ENCODE results near the gene SKAP2.

DNA sequence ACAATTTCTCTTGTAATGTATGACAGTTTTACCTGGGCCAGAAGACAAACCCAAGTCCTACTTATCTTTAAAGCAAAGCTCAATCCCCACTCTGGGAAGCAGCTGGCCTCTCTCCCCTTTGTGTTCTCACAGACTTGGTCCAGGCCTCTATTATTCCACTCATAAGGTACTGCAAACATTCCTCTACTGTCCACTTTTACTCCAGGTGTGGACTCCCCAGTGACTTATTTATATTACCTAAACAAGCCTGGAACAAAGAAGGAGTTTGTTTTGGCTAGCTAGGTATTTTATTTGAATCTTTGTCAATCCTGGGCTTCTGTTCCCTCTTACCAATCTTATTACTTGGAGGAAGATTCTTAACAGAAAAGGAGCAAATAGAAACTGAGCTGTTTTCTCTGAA, 163.5 kb downstream of the SKAP2 start:
- TF ChIP-seq, protein P1, sequence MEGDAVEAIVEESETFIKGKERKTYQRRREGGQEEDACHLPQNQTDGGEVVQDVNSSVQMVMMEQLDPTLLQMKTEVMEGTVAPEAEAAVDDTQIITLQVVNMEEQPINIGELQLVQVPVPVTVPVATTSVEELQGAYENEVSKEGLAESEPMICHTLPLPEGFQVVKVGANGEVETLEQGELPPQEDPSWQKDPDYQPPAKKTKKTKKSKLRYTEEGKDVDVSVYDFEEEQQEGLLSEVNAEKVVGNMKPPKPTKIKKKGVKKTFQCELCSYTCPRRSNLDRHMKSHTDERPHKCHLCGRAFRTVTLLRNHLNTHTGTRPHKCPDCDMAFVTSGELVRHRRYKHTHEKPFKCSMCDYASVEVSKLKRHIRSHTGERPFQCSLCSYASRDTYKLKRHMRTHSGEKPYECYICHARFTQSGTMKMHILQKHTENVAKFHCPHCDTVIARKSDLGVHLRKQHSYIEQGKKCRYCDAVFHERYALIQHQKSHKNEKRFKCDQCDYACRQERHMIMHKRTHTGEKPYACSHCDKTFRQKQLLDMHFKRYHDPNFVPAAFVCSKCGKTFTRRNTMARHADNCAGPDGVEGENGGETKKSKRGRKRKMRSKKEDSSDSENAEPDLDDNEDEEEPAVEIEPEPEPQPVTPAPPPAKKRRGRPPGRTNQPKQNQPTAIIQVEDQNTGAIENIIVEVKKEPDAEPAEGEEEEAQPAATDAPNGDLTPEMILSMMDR (IDR thresholded peaks at IDR 0.05 in 2 of 3, conservative IDR thresholded peaks at IDR 0.05 in 1 of 3; ENCODE audit: borderline replicate concordance in 1 of 3, insufficient read depth in 1 of 3, low read depth in 2 of 3, low read length in 2 of 3), result no peak
- no peak for TF ChIP-seq EGR1 (IDR thresholded peaks at IDR 0.05; ENCODE audit: low read depth)
